GM19328 (cell line): ENCODE data around the gene GRIK4.
A peak's percentile ranks its signal among the peaks of the same experiment; 100 is the strongest.

Experiments used
- ATAC-seq: cut with Tn5 transposase; IDR thresholded peaks from one replicate; pipeline ENCODE4 v1.9.1; 2021; ENCODE audit warnings: mild to moderate bottlenecking, moderate library complexity; ENCODE audit not compliant: unreplicated experiment

The GRIK4 gene

DNA sequence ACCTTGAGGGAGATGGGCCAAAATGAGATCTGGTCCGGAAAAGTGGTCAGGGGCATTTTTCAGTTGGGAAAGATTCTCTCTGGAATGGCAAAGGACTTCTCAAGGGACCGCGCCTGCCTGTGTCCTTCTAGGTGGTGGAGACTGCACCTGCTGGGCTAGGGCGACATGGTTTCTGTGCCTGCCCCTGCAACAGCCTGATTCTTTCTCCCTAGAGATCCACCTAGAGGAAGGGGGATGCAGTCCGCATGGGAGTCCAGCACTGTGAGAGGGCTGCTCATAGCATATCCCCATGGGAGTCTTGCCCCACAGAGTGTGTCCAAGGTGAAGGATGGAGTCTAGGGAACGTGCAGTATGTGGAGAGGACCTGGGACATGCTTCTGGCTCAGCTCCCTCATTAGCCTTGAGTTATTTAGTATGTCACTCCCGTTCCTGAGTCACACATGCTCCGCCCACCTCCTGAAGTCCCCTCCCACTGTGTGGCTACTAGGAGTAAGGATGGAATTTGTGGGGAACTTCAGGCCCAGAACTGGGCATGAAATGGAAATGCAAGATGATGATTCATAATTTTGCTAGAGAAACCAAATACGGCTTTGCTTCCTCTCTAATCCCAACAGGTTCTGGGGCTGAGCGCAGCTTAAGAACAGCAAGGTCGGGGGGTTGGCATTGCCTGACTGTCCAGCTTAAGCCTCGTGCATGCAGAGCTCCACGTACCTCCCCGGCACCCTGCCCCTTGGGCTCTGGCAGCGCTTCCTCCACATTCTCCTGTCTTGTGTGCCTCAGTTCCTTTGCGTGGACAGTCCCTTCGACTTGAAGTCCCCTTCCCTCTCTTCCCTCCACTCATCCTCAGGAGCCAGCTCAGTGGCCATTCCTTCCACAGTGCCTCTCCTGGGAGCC lies 35.0 kb downstream of the GRIK4 start:
- ATAC-seq, result no peak

GRCh38 chr11:120547316-120547715 lies 35.8 kb downstream of the GRIK4 start:
- ATAC-seq, result no peak

DNA sequence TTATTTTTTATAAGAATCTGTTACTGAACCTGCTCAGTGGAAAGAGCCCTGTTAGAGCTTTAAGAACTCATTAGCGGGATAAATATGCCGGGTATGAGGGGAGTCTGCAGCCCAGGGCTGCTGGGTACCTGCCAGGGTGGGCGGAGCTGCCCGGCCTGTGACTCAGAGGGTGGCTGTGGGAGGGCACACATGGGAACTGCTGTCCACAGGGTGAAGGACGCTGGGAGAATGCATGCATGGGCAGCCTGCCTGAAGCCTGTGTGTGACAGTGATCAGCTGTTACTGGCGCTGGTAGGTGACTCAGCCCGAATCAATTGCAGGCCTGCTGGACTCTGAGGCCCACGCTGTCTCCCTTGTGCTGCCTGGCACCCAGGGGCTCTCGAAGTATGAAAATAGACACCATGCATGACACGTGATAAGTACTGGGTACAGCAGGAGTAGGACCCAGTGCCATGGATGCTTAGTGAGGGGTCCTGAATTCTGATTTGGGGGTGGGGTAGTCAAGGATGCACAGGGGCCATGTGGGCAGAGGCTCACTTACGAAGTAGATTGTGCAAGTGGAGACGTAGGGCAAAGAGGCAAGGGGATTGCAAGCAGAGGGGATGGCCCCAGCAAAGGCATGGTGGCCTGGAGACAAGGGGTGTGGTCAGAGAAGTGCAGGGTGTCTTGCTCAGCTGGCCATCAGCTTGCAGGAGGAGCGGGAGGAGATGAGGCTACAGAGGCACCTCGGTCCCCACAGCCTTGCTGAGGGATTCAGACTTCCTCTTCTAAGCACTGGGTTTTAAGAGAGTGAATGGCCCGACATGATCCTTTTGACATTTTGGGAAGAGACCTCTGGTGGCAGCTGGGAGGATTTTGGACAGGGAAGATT lies 36.5 kb downstream of the GRIK4 start:
- ATAC-seq, result no peak

- no peak for ATAC-seq
Observed at GRCh38 chr11:120548682-120549209, 37.2 kb downstream of the GRIK4 start.

- ATAC-seq, result no peak
Observed at GRCh38 chr11:120549346-120549745, 37.8 kb downstream of the GRIK4 start.

GRCh38 chr11:120550007-120550406 lies 38.5 kb downstream of the GRIK4 start:
- no peak for ATAC-seq

- ATAC-seq, result no peak
Observed at GRCh38 chr11:120551191-120551590, 39.6 kb downstream of the GRIK4 start.

DNA sequence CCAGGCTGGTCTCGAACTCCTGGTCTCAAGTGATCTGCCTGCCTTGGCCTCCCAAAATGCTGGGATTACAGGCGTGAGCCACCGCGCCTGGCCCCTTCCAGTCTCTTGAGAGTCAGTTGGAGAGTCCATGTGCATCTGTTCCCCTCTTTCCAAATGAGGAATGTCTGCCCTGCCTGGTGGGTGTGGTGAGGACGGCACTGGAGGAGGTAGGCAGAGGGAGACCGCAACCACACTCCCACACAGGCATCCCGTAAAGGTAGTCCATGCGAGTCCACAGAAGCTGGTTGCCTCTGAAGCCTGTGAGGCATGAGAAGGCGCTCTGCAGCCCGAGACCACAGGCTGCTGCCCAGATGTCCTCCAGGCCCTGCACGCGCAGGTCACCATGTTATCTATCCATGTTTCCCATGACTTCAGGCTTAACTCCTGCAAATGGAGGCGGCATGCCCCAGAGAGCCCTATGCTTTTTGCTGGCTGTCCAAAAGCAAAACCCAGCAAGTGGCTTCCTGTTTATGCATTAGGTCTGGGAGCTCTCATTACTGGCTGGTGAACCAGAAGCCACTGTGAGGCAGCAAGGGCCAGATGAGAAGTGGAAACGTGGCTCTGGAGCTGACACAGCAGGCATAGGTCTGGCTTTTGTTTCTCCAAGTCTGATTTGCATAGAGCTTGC lies 43.4 kb downstream of the GRIK4 start:
- no peak for ATAC-seq

DNA sequence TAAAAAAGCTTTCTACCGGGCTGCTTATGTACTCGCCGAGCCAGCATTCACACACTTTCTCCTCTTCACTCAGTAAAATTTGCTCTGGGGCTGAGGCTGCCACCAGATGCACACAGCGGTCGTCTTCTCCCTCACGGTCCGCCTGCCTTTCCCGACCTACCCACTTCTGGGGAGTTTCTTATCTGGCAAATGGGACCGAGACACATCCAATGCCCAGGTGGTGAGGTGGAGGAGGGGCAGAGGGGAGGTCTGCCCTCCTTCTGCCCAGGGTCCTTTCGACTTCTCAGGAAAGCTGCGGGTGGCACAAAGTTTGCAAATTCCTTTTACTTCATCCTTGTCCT lies 43.9 kb downstream of the GRIK4 start:
- ATAC-seq, result no peak

- ATAC-seq, result no peak
Observed at GRCh38 chr11:120556797-120557196, 45.2 kb downstream of the GRIK4 start.

DNA sequence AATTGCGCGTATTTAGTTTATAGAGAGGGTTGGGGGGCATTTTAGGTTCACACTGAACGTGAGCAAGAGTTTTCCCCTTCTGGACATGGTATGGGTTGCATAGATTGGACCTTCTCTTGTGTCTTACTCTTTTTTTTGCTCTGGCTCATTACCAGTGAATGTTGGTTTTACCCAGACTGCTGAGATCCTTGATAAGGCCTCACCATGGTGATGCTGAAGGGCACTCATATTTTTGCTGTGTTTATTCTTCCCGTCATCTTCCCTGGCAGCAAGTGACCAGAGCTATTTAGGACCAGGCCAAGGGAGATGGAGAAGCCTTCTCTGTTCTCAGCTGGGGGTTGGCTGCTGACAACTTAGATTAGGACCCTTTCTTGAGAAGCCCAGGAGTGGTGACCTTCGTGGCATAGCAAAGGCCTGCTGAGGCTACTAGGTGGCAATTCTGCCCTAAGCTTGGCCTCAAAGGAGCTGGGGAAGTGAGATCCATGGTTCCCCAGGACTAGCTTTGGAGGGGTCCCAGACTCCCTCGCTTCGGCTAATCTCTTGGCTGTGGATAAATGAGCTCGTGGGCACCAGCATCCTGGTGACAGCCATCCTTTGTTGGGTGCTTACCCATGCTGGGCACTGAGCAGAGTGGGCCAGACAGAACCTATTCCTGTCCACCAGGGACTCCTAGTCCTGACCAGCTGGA lies 47.3 kb downstream of the GRIK4 start:
- no peak for ATAC-seq

DNA sequence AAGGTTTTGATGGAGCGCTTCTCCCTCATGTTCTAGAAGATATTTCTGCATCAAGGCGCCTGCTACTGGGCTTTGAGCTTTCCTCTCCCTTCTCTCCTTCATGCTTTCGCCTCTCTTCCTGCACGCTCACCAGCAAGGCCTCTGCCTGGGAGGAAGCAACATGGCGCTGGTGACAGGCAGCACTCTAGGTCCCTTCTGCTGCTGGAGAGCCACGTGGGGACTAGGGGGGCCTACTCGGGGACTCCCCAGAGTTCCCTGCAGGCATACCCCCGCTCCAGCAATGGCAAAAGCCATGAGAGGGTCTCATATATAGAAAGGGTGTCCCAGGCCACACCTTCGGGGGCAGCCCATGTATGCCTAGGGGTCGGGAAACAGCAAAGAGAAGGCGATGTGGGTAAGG lies 49.7 kb downstream of the GRIK4 start:
- no peak for ATAC-seq

DNA sequence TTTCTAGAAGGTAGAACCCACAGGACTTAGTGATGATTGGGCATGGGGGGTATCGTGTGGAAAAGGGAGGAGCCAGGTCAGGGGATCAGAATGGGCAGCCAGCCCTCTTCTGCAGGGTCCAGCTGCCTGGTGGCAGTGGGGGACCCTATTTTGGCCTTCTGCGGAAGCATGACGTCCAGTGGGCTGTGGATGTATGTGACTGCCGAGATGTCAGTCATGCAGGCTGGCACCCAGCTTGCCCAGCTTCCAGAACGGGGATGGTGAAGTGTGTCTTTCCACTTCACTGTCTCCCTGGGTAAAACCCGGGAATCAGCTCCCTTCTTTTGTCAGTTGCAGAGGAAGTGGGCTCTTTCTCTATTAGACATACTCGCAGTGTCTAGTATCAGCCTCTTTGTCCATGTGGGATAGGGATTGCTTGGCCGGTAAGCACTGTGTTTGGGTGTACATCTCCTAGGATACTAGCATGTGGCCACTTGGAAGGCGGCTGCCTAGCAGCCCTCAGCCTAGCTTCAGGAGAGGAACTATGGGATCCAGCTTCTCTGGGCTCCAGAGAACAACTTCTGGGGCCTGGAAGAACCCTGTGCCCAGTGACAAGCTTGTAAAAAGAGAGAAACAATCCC lies 51.4 kb downstream of the GRIK4 start:
- no peak for ATAC-seq

DNA sequence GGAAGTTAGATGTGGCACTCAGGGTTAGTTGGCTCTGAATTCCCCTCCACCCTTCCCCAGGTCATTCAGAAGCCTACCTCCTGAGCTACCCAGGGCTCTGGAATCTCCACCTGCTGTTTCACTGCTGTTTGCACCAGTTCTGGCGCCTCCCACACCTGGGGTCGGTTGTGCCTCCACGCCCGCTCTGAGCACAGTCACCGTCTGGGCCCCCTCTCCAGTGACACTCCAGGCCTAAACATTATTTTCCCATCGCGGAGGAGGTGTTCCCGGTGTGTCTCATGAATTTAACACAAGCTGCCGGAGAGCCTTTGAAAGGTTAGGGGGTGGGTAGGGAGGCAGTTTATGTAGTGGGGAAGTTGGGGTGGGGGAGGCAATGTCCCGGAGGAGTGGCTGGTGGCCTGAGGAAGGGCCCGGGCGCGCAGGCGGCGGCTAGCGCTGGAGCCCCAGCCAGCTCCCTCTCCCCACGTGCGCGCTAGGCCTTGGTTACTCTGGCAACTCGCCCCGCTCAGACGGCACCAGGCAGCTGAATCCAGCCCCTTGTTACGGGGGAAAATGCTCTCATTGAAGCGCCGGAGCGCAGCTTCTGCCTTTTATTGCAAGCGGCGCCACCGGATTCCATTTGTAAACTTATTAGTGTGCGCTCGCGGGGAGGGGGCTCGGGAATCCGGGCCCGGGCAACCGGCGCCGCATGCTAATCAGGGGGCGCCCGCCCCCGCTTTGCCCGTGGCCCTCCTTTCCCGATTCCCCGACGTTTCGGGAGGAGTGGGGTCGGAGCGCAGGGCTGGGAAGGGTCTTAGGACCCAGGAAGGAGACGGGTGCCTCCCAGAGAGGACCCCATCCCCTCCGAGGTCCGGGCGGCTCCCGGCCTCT lies 52.4 kb downstream of the GRIK4 start:
- ATAC-seq, result no peak

GRCh38 chr11:120564573-120565311 lies 53.2 kb downstream of the GRIK4 start:
- ATAC-seq, result peak; percentile 77

DNA sequence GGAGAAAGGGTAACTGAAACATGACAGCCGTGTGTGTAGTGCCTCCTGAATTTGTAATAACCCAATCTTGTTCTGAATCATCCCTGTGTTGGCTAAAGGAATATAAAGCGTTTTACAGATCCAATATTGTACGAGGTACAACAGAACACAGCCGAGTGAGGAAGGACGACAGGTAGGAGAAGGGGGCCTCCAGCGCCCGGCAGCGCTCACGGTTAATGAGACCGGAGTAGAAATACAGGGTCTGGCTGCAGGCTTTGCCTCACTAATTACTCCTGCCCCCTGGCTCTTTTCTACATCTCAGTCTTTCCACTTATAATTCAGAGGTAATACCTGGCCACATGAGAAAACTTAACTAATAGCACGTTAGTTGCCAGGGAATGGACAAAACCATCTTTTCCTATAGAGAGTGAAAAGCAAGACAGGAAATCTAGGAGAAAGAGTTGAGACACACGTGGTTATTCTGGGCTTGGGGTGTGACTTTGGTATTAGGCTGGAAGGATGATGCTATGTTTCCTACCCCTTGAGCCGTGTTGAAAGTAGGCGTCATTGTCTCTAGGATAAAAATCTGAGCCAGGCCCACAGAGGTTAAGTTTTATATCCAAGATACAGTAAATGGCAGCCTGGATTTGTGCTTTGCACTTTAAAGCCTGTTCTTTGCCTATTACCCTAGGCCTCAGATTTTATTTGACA lies 54.1 kb downstream of the GRIK4 start:
- no peak for ATAC-seq

GRCh38 chr11:120566176-120566575 lies 54.6 kb downstream of the GRIK4 start:
- ATAC-seq, result no peak
